ENCODE measurements around the gene ZNF101. TPM values are rescaled to one million over a fixed set of nuclear protein-coding genes. Genes with fewer than 3 reads are reported as not detected.

The ZNF101 gene
- total RNA-seq, 2 donors from 2014 or later: 5.3 to 6.7 TPM

DNA sequence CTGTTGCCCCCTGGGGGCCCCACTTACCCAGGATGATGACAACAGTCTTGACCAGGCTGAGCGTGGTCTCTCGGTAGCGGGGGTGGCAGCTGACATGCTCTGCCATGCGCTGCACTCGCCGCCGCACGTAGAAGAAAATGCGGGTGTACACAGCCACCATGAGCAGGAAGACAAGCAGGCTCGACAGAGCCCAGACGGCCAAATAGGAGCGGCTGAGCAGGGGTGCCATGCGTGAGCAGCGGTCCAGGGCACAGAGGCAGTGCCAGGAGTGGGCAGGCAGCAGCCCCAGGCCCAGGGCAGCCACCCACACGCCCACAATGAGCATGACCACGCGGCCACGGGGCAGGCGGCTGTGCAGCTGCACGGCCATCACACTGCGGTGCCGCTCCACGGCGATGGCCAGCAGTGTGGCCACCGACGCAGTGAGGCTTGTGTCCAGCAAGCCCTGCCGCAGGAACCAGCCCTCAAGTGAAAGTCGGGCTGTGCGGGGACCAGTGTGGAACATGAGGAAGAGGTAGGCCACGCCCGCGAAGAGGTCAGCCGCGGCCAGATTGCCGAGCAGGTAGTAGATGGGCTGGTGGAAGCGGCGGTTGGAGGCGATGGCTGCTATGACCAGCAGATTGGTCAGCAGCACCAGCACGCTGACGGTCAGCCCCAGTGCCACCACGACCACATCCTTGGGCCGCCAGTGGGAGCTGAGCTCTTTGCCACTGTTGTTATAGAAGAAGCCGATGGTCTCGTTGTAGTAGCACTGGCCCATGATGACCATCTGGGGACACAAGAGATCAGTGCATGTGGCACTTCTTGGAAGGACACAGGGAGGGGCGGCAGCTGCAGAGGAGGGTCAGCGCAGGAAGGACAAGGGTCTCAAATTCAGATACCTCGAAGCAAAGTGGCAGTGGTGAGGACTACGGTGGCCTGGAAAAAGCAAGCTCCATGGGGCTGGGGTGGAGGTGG, 41.8 kb upstream of the ZNF101 start:
- no peak for TF ChIP-seq POLR2A (IDR thresholded peaks at IDR 0.05)
- TF ChIP-seq, protein P1, sequence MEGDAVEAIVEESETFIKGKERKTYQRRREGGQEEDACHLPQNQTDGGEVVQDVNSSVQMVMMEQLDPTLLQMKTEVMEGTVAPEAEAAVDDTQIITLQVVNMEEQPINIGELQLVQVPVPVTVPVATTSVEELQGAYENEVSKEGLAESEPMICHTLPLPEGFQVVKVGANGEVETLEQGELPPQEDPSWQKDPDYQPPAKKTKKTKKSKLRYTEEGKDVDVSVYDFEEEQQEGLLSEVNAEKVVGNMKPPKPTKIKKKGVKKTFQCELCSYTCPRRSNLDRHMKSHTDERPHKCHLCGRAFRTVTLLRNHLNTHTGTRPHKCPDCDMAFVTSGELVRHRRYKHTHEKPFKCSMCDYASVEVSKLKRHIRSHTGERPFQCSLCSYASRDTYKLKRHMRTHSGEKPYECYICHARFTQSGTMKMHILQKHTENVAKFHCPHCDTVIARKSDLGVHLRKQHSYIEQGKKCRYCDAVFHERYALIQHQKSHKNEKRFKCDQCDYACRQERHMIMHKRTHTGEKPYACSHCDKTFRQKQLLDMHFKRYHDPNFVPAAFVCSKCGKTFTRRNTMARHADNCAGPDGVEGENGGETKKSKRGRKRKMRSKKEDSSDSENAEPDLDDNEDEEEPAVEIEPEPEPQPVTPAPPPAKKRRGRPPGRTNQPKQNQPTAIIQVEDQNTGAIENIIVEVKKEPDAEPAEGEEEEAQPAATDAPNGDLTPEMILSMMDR (IDR thresholded peaks at IDR 0.05): no peak
- H3K27me3 ChIP-seq: no peaks in the 10 kb centered on the region
- no peak for DNase-seq
- ATAC-seq: no peak
- WGBS, 2 donors: 90 to 95% methylated on average over 21 to 38 of the region's 48 CpGs
- H3K4me1 ChIP-seq: peaks cover 19% of the 10 kb centered on the region
- no peaks in the 10 kb centered on the region for H3K36me3 ChIP-seq (replicated peaks in 1 of 2; ENCODE audit: insufficient read depth in 1 of 2, low read depth in 2 of 2)
- no peak overlapping the region for H3K4me3 ChIP-seq
- no peaks in the 10 kb centered on the region for H3K9me3 ChIP-seq
- intact Hi-C loops (cut with DNase I): no loop called here
- peak overlapping the region; percentile 84 to 93 (median 90) for H3K27ac ChIP-seq

DNA sequence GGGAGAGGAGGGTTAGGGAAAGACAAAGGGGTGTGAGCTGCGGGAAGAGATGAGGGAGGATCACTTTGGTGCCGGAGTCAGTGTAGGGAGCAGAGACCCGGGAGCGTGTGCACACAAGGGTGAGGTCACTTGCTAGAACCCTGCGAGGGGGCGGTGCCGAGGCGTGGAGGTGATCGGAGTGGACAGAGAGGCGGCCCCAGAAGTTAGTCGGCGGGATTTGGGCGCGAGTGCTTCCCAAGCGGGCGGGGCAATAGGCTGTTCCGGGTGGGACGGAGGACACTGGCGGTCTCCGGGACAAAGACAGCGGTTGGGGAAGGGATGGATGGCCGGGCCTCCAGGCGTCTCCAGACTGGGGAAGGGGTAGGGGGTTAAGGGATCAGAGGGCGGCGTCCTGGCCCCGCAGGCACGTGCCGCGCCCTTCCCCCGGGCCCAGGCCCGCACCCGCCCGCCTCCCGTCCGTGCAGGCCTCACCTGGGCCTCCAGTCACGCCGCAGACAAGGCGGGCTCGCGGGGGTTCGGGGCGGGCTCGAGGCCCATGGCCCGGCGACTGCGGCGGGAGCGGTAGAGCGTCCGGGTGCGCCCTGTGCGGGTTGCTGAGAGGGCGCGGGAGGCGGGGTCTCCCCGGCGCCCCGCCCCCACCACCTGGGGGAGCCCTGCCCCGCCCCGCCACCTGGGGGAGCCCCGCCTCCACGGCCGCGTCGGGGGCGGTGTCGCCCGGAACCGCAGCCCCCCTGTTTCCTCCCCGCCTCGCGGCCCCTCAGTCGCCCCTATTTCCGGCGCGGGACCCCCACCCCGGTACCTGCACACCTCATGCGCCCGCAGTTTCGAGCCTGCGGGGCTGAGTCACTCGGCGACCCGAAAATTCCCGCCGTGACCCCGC, 40.8 kb upstream of the ZNF101 start, which contains the start of gene LPAR2:
Gene LPAR2 (minus strand): TSS at position 600 of the 880 bp plus-strand sequence. CDS start 945 bp downstream, outside the sequence.
- Histone ChIP-seq H3K4me3 (peak within 1 kb of the TSS; percentile 44 to 63), H3K9me3 (no peaks in the 10 kb centered on the region), H3K36me3 (replicated peaks in 1 of 2; ENCODE audit: insufficient read depth in 1 of 2, low read depth in 2 of 2) (no peaks in the 10 kb centered on the region), H3K27me3 (no peaks in the 10 kb centered on the region), H3K4me1 (peaks cover 19% of the 10 kb centered on the region), H3K27ac (peak within 1 kb of the TSS; percentile 84 to 93 (median 90))
- peak; percentile 82 for ATAC-seq
- WGBS, 2 donors: 0 to 1% methylated on average over 22 to 42 of the region's 87 CpGs
- intact Hi-C loops (cut with DNase I): no loop called here
- TF ChIP-seq POLR2A (IDR thresholded peaks at IDR 0.05): peak in 2 of 3 donors; percentile 46 to 64
- TF ChIP-seq, protein P1 (IDR thresholded peaks at IDR 0.05): peak in 1 of 7 experiments; percentile 8
- peak; percentile 73 to 87 (median 76) for DNase-seq

DNA sequence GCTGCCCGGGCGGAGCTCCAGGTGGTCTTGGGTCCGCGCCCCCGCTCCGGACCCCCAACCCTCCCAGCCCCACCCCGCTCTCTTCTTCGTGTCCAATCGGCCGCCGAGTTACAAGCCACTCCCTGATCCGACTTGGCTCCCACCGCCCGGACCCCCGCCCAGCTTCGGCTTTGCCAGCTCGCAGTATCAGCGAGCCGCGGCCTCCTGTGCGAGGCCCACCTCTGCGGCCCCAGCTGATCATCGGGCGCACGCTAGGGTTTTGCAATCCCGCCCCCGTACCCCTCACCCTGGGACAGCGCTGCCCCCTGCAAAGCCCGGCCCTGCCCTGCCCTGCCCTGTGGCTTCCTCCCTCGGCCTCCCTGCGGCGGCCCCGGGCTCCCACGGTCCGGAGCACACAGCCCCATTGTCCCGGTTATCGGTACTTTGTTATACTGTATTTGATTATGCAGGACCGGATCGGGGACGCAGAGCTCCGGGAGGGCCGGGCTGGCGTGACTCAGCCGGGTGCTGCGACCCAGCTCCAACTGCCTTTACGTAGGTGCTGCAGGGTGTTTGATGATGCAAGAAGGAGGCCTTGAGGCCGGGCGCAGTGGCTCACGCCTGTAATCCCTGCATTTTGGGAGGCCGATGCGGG, 40.0 kb upstream of the ZNF101 start:
- H3K27me3 ChIP-seq: no peaks in the 10 kb centered on the region
- WGBS, 2 donors: 1 to 7% methylated on average over 26 to 50 of the region's 51 CpGs
- no peaks in the 10 kb centered on the region for H3K36me3 ChIP-seq (replicated peaks in 1 of 2; ENCODE audit: insufficient read depth in 1 of 2, low read depth in 2 of 2)
- TF ChIP-seq, protein P1 (IDR thresholded peaks at IDR 0.05): no peak
- peak; percentile 68 to 83 (median 78) for TF ChIP-seq POLR2A (IDR thresholded peaks at IDR 0.05)
- H3K4me1 ChIP-seq: peaks cover 19% of the 10 kb centered on the region
- intact Hi-C loops (cut with DNase I): no loop called here
- no peaks in the 10 kb centered on the region for H3K9me3 ChIP-seq
- ATAC-seq (peak; percentile 77), DNase-seq (peak; percentile 73 to 86 (median 83))
- peak overlapping the region; percentile 84 to 93 (median 90) for H3K27ac ChIP-seq
- peak overlapping the region; percentile 44 to 63 for H3K4me3 ChIP-seq

DNA sequence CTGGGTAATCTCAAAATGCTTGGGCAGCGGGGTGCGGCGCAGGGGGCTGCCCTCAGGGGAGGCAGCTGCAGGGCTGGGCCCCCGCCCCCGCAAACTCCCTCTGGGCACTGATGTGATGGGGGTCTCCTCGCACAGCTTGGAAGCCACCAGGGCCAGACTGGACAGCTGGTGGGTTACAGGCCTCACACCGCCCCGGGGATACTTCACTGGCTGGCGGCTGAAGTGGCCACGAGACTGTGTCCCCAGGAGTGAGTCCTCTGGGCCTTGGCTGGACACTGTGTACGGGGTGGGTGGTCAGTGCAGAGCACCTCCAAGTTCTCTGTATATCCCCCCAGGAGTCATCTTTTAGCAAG, 38.6 kb upstream of the ZNF101 start:
- intact Hi-C loops (cut with DNase I): no loop called here
- H3K27ac ChIP-seq: no peak overlapping the region
- 99% methylated on average over 11 of the region's 11 CpGs; no CpG with 5 or more reads in 1 of the 2 donors for WGBS, 2 donors
- no peaks in the 10 kb centered on the region for H3K36me3 ChIP-seq (replicated peaks in 1 of 2; ENCODE audit: insufficient read depth in 1 of 2, low read depth in 2 of 2)
- DNase-seq: no peak
- no peaks in the 10 kb centered on the region for H3K9me3 ChIP-seq
- peaks cover 19% of the 10 kb centered on the region for H3K4me1 ChIP-seq
- TF ChIP-seq, protein P1 (IDR thresholded peaks at IDR 0.05): no peak
- no peak for TF ChIP-seq POLR2A (IDR thresholded peaks at IDR 0.05)
- no peak for ATAC-seq
- no peaks in the 10 kb centered on the region for H3K27me3 ChIP-seq
- no peak overlapping the region for H3K4me3 ChIP-seq
